Pulmonary artery endothelial cell (primary cell): Measurements from ENCODE around the gene SPACA6. TPM values are rescaled to one million over a fixed set of nuclear protein-coding genes. Genes with fewer than 3 reads are reported as not detected.
"Not testable (repeated sequence)": the region's sequence is repeated elsewhere in the genome, so short reads cannot be mapped to it uniquely, and the experiment has no call there.

Experiments used
- DNase-seq: peaks from one replicate; pipeline ENCODE4 v3.0.0-alpha.2; 2011; ENCODE audit warnings: low read depth, low spot score
- total RNA-seq: library from RNA; depleted of rRNA; stranded (reverse); fragments of >200 nt; gene quantifications from 2 replicates; pipeline ENCODE4 v1.2.3, GENCODE V29; 2014

The SPACA6 gene
- total RNA-seq, 1 donor from 2014 or later: 5.1 TPM

DNA sequence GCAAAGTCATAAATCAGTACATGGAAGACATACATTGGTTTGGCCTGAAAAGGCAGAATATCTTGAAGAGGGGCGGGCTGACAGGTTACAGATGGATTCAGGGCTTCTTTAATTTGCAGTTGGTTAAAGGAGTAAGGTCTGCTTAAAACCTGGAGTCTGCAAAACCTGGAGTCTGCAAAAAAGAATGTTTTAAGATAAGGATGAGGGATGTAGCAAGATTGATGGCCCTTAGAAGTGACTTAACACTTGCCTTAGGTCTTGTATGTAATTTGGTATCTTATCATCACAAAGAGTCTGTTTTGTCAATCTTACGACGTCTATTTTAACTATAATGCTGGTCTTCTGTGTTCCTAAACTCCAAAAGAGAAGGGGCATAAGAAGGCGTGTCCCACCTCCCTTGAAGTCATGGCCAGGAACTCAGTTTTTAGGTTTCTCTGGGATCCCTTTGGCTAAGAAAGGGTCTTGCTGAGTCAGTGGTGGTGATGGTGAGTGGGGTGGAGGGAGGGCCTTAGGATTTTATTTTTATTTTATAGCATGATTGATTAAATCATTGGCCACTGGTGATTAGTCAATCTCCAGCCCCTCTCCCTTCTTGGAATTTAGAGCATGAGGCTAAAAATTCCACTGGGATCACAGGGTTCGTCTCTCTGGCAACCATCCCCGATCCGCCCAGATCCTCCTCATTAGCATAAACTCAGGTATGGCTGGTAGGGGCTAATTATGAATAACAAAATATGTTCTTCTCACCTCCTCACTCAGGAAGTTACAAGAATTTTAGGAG is 40.8 kb downstream of the SPACA6 start:
- DNase-seq: no peak

DNA sequence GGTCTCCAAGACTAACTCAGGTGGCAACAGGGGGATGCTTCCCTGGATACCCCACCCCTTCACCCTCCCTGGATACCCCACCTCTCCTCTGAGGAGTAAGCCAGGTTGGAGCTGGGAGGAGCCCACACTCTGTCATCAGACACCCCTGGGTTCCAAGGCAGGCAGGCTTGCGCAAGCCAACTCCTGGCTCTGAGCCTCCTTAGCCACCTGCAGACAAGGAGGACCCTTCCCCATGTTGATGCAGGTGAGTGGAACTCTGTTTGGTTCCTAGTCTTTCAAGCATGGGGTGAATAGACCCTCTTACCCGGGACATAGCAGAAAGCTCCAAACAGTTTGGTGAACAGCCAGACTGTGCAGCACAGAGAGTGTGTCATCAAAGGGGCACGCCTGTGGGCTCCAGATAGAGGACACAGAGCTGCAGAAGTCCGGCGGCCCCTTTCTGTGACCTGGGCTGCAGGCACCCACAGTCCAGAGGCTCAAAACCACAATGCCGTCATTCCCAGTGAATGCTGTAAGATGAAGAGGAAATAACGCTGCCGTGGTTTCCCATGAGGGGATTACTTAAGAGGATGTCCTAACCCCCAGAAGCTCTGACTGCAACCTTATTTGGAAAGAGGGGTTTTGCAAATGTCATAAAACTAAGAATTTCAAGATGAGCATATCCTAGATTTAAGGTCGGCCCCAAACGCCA is 42.8 kb downstream of the SPACA6 start:
- no peak for DNase-seq

DNA sequence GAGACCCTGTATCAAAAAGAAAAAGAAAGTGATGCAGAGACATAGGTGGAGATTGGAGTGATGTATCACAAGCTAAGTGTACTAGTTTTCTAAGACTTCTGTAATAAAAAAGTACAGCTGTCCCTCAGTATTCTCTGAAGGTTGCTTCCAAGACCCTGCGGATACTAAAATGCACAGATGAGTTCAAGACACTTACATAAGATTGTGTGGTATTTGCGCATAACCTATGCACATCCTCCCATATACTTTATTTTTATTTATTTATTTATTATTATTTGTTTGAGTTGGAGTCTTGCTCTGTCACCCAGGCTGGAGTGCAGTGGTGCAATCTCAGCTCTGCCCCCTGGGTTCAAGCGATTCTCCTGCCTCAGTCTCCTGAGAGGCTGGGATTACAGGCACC is 44.3 kb downstream of the SPACA6 start:
- DNase-seq: no peak

DNA sequence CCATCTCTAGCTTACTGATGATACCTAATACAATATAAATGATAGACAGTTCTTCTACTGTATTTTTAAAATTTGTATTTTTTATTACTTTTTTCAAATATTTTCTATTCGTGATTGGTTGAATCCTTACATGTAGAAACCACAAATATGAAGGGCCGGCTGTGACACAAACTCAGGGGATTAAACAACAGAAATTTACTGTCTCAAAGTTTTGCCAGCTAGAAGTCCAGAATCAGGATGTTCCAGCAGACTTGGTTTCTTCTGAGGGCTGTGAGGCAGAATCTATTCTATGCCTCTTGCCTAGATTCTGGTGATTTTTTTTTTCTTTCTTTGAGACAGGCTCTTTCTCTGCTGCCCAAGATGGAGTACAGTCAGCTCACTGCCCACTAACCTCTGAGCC is 44.8 kb downstream of the SPACA6 start:
- DNase-seq: no peak

DNA sequence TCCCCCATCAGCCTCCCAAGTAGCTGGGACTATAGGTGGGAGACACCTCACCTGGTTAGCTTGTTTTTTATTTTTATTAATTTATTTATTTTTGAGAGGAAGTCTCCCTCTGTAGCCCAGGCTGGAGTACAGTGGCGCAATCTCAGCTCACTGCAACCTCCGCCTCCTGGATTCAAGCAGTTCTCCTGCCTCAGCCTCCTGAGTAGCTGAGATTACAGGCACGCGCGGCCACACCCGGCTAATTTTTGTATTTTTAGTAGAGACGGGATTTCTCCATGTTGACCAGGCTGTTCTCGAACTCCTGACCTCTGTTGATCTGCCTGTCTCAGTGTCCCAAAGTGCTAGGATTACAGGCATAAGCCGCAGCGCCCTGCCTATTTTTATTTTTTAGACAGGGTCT is 45.4 kb downstream of the SPACA6 start:
- not testable (repeated sequence) for DNase-seq

DNA sequence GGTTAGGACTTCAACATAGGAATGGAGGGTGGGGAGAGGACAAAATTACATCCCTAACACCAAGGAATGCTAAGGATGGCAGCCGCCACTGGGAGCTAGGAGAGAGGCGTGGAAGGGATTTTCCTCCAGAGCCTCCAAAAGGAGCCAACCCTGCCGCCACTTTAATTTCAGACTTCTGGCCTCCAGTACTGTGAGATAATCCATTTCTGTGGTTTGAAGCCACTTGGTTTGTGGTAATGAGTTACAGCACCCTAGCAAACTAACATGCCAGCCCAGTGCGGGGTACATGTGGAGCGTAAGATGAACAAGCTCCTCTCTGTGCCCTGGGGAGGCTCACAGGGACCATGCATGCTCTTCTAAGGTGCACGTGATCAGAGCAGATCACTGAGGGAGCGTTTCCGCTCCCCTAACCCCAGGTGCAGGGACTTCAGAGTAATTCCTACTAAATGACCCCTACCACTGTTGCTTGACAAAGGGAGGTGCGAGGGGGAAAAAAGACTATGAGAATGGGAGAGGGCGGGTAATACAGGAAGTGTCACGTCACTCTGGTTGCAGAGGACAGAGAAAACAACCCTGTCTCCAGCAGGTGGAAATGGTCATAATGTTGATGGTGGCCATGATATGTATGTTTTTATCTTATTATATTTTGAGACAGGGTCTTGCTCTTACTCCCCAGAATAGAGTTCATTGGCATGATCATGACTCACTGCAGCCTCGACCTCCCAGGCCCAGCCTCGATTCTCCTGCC is 46.5 kb downstream of the SPACA6 start:
- no peak for DNase-seq

DNA sequence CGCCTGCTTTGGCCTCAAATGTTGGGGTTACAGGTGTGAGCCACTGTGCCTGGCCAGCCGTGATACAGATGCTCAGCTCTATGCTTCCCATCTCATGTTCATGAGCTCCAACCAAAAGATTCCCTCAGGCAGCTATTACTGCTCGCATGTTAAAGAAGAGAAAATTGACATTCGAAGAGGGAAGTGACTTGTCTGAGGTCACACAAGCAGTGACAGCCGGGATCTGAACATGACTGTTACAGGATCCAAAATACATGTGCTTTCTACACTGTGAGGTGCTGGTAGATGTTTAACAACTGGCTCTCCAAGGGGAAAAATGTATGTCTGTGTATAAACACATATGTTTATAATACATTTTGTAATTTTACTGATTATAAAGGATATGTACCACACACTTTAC is 47.2 kb downstream of the SPACA6 start:
- DNase-seq: no peak

DNA sequence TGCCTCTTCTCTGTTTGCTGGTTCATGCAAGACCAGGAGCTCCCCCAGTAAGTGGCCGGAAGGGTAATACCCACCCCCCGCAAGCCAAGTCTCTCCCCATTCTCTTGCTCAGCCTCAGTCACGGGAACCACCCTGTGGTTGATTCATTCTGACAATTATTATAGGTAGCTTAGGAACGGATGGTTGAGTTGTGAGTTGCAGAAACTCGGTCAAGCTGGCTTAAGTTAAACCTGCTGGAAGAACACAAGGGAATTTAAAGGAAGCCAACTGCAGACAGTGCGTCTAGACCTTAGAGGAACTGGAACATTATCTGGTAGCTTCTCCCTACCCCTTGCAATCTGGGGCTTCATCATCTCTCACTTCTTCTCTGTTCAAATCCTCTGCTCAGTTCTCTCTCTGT is 49.7 kb downstream of the SPACA6 start:
- DNase-seq: no peak

DNA sequence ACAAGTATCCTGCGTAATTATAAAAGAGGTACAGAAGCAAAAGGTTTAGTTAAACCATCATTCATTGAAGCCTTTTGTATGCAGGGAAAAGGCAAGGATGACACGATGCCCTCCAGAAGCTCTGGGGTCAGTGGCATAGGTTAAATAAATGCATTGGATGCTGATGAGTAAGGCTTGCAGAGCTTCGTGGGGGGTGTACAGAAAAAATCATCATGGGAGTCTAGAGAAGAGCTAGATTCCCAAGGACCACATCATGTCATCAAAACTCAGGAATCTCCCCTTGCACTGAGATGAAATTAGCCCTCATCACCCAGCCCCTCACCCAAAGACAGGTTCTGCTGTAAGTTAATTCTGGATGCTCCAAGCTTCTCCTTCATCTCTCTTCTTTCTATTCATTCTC is 50.3 kb downstream of the SPACA6 start:
- DNase-seq: no peak

DNA sequence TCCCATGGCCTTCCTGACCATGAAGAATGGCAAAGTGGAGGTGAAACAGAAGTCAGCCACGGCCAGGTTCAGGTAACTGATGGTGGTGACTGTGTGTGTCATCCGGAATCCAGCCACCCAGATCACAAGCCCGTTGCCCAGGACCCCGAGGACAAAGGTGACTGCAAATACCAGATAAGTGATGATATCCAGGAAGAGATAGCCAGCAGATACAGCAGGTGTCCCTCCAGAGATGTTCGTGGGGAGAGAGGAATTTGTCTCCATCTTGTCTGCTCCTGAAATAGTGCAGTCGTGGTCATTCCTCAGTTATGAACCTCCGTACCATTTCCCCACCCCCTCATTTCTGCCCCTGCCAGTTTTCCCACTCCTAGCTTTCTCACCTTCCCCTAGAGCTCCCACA is 53.6 kb downstream of the SPACA6 start:
- no peak for DNase-seq

DNA sequence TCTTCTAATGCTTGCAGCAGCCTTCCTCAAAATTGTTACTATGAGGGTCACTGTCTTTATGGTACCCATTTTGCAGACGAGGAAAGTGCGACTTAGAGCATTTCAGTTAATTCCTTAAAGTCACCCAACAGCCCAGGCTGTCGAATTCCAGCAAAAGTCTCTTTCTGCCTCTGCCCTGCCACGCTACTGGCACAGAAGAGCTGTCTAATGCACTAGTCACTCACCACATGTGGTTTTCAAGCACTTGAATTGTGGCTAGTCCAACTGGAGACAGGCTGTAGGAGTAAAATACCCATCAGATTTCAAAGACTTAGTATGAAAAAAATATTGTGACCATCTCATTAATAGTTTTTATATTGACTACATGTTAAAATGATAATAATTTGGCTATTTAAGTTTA is 56.8 kb downstream of the SPACA6 start:
- DNase-seq: no peak

DNA sequence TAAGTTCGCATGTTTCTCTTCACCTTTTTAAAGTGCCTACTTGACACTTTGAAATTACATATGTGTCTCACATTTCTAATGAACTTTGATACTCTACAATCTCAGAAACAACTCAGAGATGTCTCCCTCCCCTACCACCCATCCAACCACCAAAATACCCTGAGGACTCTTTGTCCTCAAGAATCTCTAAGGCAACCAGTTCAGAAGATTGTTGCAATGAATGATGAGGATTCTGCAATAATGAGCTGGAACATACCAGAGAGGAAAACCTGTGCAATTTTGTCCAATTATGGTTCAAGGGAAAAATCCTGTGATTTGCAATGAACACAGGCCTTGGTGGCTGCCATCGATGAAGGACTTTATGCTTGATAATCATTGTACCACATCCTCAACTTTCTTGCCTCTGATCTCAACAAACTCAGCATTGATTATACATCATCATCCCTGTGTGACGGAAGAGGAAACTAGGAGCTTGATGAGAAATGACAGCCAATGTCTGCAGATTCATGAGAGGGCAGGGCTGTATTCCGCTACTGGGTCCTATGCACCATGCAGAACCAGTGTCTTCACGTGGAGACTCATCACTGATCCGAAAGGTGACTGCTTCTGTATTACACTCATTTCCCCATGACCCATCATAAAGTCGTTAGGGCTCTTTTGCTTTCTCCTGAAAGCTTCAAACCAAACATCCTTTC is 57.4 kb downstream of the SPACA6 start:
- no peak for DNase-seq

DNA sequence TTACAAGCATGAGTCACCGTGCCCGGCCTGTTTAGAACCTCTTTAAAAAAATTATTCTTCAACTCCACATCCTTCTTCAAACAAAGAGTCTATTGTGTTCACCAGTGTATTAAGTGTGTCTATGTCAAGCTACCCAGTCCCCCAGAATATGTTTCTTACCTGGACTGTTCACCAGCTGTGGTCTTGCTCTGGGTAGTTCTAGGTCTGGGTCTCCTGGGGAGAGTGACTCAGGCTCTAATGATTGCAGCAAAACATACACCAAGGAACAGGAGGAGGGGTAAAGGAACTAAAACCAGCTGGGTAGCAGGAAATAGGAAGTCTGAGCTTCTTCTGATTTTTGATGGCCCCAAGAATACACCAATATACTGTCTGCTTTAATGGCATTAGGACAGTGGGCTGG is 58.5 kb downstream of the SPACA6 start, which contains the start of gene FPR1:
FPR1 (minus strand) TSS at position 224 of the 400 bp plus-strand sequence. CDS start 4,884 bp downstream, outside the sequence.
- DNase-seq: no peak

DNA sequence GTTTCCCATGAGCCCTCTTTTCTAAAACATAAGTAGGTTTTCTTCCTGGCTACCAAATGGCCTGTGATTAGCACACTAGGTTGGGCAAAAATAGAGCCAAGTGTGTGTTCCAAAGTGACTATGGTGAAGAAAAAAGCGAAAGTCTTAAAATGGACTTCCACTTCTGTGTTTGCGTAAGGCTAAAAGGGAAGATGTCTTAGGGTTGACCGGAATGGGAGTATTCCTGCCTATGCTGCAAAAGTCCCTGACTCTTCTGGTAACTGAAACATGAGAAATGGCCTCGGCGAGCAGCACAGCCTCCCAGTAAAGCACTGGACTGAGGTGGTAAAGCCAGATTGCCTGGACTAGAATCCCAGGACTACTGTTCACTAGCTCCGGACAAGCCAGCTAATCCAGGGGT is 61.0 kb downstream of the SPACA6 start:
- DNase-seq: no peak

DNA sequence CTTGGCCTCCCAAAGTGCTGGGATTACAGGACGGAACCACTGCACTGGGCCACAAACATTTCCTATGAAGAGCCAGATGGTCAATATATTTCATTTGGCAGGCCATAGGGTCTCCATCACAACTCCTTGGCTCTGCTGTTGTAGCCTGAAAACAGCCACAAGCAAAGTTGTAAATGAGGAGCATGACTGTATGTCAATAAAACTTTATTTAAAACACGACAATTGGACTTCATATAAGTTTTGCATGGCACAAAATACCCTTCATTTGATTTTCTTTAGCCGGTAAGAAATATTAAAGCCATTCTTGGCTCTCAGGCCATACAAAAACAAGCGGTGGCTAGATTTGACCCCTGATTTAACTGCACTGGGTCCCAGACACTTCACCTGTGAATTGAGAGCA is 61.6 kb downstream of the SPACA6 start:
- DNase-seq: no peak

Other genes starting within 250 kb of the SPACA6 start
- gene SIGLEC8, start 234.9 kb upstream of the SPACA6 start, total RNA-seq: not detected in 2 replicates
- gene CEACAM18, start 214.8 kb upstream of the SPACA6 start, total RNA-seq: not detected in 2 replicates
- gene SIGLEC12, start 191.5 kb upstream of the SPACA6 start, total RNA-seq: not detected in 2 replicates
- not detected in 2 replicates for gene SIGLEC6, start 161.7 kb upstream of the SPACA6 start, total RNA-seq
- gene ZNF175, start 122.0 kb upstream of the SPACA6 start, total RNA-seq: 3.5 and 7.4 TPM in 2 replicates
- not detected in 2 replicates for gene SIGLEC5, start 62.9 kb upstream of the SPACA6 start, total RNA-seq
- not detected in 2 replicates for gene SIGLEC14, start 46.5 kb upstream of the SPACA6 start, total RNA-seq
- not detected in 2 replicates for gene HAS1, start 30.7 kb downstream of the SPACA6 start, total RNA-seq
- gene FPR1, start 58.5 kb downstream of the SPACA6 start, total RNA-seq: not detected in 2 replicates
- not detected in 2 replicates for gene FPR2, start 67.8 kb downstream of the SPACA6 start, total RNA-seq
- not detected in 2 replicates for gene FPR3, start 101.8 kb downstream of the SPACA6 start, total RNA-seq
- 3.1 and 3.6 TPM in 2 replicates for gene ZNF577, start 194.6 kb downstream of the SPACA6 start, total RNA-seq
- 9.5 and 10.9 TPM in 2 replicates for gene ZNF649, start 211.7 kb downstream of the SPACA6 start, total RNA-seq
- gene ZNF613, start 234.1 kb downstream of the SPACA6 start, total RNA-seq: 6.4 and 11.1 TPM in 2 replicates